HL-60/S4 (cell line): Measurements from ENCODE around the gene POP7.
"Not testable (repeated sequence)": the region's sequence is repeated elsewhere in the genome, so short reads cannot be mapped to it uniquely, and the experiment has no call there.

ENCODE experiments used
- in situ Hi-C: fragments of 300-500 bp; cut with MboI; formaldehyde crosslinking; loops from 2 replicates; pipeline ENCODE4 v1.14.3; 2022; ENCODE audit warnings: low sequenced_read_pairs

POP7 gene

DNA sequence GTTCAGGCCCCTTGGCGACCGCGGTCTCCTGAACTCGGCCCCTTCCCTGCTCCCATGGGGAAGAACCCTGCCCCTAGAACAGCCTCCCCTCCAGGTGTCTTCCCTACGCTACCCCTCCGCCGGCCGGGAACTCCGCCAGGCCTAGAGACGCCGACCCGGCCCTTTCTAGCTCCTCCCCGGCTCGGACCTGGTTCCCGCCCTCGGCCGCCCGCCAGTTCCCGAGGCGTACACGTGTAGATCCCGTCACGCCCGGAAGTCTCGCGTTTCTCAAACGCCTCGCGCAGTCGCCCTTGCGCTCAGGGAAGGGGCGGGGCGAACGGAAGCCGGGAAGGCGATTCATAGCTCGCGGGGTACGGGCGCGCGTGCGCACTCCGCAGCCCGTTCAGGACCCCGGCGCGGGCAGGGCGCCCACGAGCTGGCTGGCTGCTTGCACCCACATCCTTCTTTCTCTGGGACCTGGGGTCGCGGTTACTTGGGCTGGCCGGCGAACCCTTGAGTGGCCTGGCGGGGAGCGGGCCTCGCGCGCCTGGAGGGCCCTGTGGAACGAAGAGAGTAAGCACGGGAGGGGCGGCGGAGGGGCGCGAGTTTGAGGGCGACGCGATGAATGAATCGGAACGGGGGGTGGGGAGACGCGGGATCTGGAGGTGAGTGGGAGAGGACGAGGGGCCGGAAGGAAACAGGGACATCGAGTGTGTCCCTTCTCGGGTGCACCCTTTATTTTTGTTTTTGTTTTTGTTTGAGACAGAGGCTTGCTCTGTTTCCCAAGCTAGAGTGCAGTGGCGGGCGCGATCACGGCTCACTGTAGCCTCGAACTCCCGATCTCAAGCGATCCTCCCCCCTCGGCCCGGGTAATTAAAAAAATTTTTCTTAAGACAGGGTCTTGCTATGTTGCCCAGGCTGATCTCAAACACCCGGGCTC is at the start of gene POP7:
Gene POP7 (plus strand): TSS at position 369 of the 919 bp plus-strand sequence. CDS start 710 bp downstream, outside the sequence.
- in situ Hi-C loops, result no loop called here

DNA sequence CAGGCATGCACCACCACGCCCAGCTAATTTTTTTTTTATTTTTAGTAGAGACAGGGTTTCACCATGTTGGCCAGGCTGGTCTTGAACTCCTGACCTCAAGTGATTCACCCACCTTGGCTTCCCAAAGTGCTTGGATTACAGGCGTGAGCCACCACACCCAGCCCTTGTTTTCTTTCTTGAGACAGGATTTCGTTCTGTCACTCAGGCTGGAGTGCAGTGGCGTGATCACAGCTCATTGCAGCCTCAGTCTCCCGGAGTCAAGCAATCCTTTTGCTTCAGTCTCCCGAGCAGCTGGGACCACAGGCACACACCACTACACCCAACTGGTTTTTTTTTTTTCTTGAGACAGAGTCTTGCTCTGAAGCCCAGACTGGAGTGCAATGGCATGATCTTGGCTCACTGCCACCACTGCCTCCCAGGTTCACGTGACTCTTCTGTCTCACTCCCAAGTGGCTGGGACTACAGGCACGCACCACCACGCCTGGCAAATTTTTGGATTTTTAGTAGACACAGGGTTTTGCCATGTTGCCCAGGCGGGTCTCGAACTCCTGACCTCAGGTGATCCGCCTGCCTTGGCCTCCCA is 43.6 kb upstream of the POP7 start:
- in situ Hi-C loops, result not testable (repeated sequence)

DNA sequence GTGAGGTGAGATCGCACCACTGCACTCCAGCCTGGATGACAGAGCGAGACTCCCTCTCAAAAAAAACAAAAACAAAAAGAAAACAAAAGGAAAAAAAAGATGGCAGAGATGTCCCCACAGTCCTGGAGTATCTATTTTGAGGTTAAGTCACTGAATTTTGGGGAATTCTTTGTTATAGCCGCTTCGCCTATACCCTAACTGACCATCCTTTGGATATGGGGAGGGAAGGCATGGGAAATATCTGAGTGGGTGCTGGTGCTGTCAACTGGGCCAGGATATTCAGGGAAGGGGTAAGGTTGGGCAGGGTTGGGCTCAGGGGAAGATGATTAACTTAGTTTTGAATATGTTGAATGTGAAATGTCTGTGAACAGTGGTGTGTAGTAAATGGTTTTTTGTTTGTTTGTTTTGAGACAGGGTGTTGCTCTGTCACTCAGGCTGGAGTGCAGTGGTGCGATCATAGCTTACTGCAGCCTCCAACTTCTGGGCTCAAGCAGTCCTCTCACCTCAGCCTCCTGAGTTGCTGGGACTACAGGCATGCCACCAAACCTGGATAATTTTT is 40.7 kb upstream of the POP7 start:
- in situ Hi-C loops, result no loop called here

DNA sequence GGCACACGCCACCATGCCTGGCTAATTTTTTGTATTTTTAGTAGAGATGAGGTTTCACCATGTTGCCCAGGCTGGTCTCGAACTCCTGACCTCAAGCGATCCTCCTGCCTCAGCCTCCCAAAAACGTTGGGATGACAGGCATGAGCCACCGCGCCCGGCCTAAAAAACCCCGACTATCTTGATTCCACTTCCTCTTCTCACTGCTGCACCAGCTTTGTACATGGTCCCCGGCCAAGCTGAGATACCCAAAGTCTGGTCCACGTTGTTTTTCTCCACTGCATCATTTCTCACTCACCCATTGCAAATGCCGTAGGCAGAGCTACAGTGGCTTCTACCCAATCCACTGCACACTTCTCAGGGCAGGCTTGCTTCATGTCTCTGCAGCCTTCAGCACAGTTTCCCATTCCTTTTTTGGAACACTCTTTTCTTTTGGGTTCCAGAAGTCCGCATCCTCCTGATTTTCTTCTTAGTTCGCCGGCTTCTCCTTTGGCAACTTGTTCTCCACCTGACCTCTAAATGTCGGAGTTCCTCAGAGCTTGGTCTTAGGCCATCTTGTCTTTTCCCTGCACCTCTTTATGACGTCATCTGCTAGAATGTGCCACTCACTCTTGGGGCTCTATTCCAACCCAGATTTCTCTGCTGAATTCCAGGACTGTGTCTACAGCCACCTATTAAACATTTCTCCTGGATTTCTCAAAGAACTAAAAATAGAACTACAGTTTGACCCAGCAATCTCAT is 38.4 kb upstream of the POP7 start:
- in situ Hi-C loops, result no loop called here

DNA sequence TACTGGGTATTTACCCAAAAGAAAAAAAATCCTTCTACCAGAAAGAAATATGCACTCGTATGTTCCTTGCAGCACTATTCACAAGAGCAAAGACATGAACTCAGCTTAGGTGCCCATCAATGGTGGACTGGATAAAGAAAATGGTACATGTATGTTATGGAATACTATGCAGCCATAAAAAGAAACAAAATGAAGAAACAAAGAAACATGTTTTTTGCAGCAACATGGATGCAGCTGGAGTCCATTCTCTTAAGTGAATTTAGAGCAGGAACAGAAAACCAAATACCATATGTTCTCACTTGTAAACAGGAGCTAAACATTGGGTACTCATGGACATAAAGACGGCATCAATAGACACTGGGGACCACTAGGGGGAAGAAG is 37.9 kb upstream of the POP7 start:
- in situ Hi-C loops, result no loop called here

DNA sequence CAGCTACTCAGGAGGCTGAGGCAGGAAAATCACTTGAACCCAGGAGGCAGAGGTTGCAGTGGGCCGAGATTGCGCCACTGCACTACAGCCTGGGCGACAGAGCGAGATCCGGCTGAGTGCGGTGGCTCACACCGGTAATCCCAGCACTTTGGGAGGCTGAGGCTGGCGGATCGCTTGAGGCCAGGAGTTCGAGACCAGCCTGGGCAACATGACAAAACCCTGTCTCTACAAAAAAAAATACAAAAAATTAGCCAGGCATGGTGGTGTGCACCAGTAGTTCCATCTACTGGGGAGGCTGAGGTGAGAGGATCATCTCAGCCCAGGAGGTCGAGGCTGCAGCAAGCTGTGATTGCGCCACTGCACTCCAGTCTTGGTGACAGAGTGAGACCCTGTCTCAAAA is 36.8 kb upstream of the POP7 start:
- in situ Hi-C loops, result not testable (repeated sequence)

DNA sequence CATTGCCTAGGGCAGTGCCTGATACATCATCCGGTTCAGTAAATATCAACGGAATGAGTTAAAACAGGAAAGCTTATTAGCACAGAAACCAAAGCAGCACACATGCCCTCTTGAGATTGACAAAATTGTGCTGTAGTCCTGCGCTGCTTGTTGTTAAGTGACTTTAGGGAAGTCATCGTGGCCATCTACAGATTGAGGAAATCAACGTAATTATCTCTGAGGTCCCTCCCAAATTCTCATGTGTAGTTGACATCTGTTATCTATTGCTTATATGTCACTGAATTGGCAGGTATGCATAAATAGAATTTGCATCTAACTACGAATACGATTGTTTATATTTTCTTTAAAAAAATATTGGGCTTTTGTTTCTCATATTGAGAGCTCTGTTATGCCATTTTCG is 35.8 kb upstream of the POP7 start:
- in situ Hi-C loops, result no loop called here

DNA sequence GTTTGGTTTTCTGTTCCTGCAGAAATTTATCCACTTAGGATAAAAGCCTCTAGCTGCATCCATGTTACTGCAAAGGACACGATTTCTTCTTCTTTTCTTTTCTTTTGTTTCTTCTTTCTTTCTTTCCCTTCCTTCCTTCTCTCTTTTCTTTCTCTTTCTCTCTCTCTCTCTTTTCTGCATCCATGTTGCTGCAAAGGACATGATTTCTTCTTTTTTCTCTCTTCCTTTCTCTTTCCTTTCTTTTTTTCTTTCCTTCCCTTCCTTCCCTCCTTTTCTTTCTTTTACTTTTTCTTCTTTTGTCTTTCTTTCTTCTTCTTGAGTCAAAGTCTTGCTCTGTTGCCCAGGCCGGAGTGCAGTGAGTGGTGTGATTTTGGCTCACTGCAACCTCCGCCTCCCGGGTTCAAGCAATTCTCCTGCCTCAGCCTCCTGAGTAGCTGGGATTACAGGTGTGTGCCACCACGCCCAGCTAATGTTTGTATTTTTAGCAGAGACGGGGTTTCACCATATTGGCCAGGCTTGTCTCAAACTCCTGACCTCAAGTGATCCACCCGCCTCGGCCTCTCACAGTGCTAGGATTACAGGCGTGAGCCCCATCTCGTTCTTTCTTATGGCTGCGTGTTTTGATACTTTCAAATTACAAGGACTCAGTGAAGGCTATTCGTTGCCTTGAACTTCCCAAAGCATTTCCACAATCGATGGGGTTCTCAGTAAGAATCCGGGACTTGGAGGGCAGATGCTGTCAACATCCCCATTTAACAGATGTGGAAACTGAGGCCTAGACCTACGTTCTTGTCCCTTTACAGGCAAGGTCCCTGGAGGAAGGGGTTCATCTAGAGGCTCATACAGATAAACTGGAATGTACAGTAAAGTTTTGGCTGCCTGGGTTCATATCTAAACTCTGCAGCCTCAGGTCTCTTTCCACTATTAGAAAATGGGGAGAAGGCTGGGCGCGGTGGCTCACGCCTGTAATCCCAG is 34.3 kb upstream of the POP7 start:
- in situ Hi-C loops, result no loop called here

DNA sequence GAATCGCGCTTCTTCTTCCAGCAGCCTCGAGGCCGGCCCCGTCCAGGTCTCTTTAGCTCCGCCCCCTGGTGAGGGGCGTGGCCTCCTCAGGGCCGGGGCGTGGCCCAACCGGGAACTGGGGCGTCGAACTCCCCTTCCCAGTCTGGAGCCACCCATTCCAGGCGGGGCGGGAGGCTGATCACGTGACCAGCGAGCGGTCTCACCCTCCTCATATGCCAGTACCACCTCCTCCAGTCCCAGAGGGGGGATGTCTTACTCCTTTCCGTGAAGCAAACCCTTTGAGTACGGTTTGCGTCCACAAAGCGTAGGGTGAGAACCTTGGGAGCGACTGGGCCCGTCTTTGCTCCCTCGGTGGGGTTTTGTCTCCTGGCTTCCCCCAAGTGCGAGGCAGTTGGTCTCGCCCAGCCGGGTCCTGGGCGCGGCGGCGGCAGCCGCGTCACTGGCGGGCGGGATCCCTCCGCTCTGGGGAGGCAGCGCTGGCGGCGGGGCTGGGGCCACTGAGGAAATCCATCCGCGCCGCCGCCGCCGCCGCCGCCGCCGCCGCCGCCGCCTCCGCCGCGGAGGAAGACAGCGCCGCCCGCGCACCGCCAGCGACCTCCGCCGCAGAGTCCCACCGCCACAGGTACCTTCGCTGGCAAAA is 32.5 kb upstream of the POP7 start, which contains the start of gene GNB2:
Gene GNB2 (plus strand): TSS at position 439 of the 640 bp plus-strand sequence. CDS start 2,526 bp downstream, outside the sequence.
- in situ Hi-C loops, result no loop called here

DNA sequence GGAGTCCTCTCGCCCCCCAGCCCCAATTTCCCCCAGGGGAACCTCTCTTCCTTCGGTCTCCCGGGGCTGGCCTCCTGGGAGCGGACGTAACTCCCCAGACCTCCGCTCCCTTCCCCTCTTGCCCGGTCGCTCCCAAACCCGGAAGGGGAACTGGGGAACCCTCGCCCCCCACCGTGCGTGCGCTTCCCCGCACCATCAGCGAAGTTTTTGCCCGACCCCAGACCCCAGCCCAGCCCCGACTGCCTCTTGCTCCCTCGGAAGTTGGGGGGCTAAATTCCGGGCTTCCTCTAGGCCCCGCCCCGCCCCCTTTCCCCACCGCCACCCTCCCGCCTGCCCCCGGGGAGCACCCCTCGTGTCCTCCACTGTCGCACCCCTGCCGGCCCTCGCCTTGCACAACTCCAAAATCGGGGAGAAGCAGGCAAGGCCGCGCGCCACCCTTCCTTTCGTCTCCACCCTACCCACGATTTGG is 31.9 kb upstream of the POP7 start:
- in situ Hi-C loops, result no loop called here

DNA sequence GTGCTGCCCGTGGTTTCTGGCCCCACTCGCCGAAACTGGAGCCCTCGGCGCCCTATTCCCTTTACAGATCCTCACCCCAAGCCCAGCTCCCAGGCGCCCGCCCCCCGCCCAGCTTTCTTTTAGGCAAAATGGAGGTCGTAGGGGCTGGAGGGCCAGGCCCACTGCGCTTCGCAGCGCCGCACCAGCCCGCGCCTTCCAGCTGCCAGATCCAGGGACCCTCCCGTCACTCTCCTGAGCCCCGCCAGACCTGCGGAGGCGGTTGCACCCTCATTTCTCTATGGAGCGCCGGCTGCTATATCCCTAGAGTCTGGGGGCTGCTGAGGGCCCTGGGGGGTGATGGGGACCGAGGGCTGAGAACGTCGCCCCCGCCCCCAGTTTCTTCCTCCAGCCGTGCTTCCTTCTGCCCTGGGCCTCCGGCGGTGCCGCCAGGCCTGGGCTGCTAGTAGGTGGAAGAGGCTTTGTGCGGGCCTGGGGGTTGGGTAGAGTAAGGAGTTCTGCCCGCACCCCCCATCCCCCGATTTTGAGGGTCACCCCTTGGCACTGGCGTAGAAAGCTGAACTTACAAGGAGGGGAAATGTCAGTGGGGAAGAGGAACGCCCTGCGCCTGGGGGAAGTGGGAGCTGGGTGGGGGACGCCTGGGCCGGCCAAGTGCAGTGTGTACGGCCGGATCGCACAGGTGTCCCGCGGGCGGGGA is 31.4 kb upstream of the POP7 start:
- in situ Hi-C loops, result no loop called here

DNA sequence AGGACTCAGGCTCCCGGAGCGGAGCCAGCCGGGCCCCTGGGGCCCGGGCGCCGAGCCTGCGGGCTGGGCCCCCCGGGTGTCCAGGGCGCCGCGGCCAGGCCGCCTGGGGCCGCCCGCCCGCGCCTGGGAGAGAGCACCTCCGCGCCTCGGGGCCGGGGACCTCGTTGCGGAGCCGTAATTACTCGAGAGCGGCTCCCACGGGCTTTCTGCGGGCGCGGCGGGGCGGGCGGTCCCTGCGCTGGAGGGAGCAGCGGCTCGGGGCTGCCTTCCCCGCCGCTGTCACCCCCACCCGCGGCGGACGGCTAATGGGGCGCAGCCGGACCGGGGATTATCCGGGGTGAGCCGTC is 30.8 kb upstream of the POP7 start:
- in situ Hi-C loops, result no loop called here

DNA sequence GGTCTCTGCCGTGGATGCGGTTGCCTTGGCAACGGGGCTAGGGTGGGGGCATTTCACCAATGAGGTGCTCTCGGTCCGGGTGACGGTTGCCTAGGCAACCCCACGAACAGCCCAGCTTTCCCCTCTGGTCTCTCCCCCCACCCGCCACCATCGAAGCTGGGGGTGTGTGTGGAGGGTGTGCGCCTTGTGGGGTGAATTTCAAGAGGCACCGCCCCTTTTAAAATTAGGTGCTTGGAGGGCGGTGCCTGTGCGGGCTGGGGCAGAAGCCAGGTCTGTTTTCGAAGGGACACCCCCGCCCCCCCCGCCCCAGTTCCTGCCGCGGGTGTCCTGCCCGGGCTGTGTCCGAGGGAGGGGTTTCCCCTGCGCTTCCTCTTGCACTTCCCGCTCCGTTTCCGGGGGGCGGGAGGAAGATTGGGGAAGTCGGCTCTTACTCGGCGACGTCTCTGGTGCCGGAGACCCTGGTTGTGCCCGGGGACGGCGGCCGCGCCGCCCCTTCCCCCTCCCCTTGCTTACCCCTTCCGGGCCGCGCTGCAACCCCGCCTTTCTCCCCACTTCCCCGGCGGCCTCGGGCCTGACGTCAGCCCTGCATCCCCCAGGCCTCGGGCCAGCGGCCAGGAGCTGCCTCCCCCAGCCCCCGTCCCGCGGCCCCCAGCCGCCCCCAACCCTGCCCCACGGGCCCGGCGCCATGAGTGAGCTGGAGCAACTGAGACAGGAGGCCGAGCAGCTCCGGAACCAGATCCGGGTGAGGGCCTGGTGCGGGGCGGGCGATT is 30.2 kb upstream of the POP7 start:
- in situ Hi-C loops, result no loop called here

DNA sequence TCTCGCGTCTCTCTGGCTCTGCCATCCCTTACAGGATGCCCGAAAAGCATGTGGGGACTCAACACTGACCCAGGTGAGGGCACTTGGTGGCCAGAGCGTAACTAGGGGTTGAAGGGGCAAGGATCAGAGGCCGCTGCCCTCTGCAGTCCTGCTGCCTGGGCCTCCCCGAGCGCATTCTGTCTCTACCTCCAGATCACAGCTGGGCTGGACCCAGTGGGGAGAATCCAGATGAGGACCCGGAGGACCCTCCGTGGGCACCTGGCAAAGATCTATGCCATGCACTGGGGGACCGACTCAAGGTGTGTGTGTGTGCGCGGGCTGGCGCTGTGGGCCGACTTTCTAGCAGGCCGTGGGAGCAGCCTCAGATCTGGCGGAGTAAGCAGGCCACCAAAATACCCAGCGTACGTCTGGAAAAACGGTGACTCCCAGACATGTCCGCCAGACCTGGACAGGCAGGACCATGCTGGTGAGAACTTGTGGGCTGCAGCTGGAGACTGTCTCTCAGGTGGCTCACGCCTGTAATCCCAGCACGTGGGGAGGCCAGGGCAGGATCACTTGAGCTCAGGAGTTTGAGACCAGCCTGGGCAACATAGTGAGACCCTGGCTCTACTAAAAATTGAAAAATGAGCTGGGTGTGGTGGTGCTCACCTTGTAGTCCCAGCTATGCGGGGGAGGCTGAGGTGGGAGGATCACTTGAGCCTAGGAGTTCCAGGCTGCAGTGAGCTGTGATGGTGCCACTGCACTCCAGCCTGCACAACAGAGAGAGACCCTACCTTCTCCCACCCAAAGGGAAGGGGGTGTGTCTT is 29.2 kb upstream of the POP7 start:
- in situ Hi-C loops, result no loop called here

DNA sequence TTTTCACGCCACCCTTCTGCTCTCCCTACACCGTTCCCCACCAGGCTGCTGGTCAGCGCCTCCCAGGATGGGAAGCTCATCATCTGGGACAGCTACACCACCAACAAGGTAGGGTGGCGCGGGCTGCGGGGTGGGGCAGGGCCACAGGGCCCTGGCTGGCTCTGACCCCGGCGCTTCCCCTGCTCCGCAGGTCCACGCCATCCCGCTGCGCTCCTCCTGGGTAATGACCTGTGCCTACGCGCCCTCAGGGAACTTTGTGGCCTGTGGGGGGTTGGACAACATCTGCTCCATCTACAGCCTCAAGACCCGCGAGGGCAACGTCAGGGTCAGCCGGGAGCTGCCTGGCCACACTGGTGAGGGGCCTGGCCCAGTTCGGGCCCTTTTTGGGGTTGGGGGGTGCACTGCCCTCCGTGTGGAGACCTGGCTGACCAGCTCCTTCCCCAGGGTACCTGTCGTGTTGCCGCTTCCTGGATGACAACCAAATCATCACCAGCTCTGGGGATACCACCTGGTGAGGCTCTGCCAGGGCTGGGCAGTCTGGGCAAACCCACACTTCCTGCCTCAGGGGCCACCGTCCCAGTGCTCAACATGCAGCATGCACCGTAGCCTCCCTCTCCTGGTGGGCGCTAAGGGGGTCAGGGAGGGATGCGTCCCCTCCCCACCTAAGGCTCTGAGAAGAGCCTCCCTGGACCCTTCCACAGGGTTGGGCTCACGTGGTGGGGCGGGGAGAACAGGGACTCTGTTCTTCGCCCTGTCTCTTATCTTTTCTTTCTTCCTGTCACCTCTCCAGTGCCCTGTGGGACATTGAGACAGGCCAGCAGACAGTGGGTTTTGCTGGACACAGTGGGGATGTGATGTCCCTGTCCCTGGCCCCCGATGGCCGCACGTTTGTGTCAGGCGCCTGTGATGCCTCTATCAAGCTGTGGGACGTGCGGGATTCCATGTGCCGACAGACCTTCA is 28.3 kb upstream of the POP7 start:
- in situ Hi-C loops, result no loop called here

DNA sequence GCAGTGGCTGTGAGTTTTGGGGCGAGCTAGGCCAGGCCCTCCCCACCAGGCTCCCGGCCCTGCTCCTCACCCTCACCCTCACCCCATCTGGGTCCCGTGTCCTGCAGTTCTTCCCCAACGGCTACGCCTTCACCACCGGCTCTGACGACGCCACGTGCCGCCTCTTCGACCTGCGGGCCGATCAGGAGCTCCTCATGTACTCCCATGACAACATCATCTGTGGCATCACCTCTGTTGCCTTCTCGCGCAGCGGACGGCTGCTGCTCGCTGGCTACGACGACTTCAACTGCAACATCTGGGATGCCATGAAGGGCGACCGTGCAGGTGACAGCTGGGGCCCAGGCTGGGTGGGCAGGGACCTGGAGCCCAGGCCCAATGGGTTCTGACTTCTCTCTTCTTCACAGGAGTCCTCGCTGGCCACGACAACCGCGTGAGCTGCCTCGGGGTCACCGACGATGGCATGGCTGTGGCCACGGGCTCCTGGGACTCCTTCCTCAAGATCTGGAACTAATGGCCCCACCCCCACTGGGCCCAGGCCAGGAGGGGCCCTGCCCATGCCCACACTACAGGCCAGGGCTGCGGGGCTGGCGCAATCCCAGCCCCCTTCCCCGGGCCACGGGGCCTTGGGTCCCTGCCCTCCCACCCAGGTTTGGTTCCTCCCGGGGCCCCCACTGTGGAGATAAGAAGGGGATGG is 27.5 kb upstream of the POP7 start:
- in situ Hi-C loops, result no loop called here
